Esophagus squamous epithelium (tissue), 5 donors: ENCODE measurements around the gene NRIP1. TPM values are rescaled to one million over a fixed set of nuclear protein-coding genes. Genes with fewer than 3 reads are reported as not detected.

Experiments used
- DNase-seq: peaks from one replicate; lab custom pipeline; 2025; lab: John Stamatoyannopoulos, UW
- H3K27ac ChIP-seq, 4 donors: fragments of 200-600 bp; sonication (generic); one replicate each; pipeline ENCODE4 v1.5.1; 2016 to 2019; ENCODE audit warnings: mild to moderate bottlenecking in 1 of 4
- H3K27me3 ChIP-seq, 4 donors: fragments of 200-600 bp; sonication (generic); 1 replicate in 3 of 4; 2 replicates in 1 of 4; pipeline versions ENCODE4 v1.5.1 to v1.6.0; 2017 to 2021; ENCODE audit warnings: antibody characterized with exemption in 1 of 4
- H3K36me3 ChIP-seq, 3 donors: fragments of 200-600 bp; sonication (generic); one replicate each; pipeline ENCODE4 v1.5.1; 2016 to 2019
- H3K4me1 ChIP-seq, 3 donors: fragments of 200-600 bp; sonication (generic); one replicate each; pipeline ENCODE4 v1.5.1; 2017 to 2019
- H3K4me3 ChIP-seq, 4 donors: fragments of 200-600 bp; sonication (generic); 1 replicate in 3 of 4; 2 replicates in 1 of 4; pipeline ENCODE4 v1.5.1; 2016 to 2019; ENCODE audit warnings: mild to moderate bottlenecking in 2 of 4, moderate library complexity in 1 of 4
- H3K9me3 ChIP-seq, 3 donors: fragments of 200-600 bp; sonication (generic); one replicate each; pipeline ENCODE4 v1.5.1; 2016 to 2019
- POLR2A ChIP-seq, 4 donors: fragments of 450-650 bp; IDR thresholded peaks; one replicate each; pipeline ENCODE4 v1.6.1; 2017; ENCODE audit warnings: antibody characterized with exemption in 4 of 4, mild to moderate bottlenecking in 4 of 4, moderate library complexity in 3 of 4
- WGBS, 2 donors: methylation state at CpG; one replicate each; pipeline ENCODE4 v1.1.5; 2018; 5-methylcytosine and 5-hydroxymethylcytosine counted together
- intact Hi-C: fragments of 100-400 bp; cut with DNase I; formaldehyde crosslinking; loops from one replicate; pipeline ENCODE4 v1.15.0; 2022
- total RNA-seq, 4 donors: library from RNA; depleted of rRNA; stranded (reverse); fragments of >200 nt; gene quantifications; one replicate each; pipeline ENCODE4 v1.1.0, GENCODE V29; 2016
- TF ChIP-seq, protein P1 (sequence below), 6 experiments: fragments of 450-650 bp in 4 of 6; fragments of 200-600 bp in 2 of 6; sonication (generic) in 2 of 6; IDR thresholded peaks; one replicate each; pipeline ENCODE4 v1.5.1; 2016 to 2019; ENCODE audit warnings: antibody characterized with exemption in 6 of 6, mild to moderate bottlenecking in 4 of 6, moderate library complexity in 4 of 6
- donor health status: DM: yes; HTN: yes; CAD: no.

NRIP1 gene
- total RNA-seq, 4 donors from 2014 or later, result 13.2 to 37.0 (median 31.1) TPM

DNA sequence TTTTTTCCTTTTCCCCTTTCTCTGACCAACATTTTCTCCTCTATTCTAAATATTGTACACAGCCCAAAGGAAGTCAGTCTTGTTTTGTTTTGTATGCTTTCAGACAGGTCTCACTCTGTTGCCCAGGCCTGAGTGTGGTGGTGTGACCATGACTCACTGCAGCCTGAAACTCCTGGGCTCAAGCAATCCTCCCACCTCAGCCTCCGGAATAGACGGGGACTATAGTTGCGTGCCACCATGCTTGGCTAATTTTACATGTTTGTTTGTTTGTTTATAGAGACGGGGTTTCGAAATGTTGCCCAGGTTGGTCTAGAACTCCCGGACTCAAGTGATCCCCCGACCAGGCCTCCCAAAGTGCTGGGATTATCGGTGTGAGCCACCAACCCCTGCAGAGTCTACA is 72.8 kb downstream of the NRIP1 start:
- Histone ChIP-seq H3K4me1 (peaks cover 0 to 22% (median 4%) of the 10 kb centered on the region in 3 donors), H3K27me3 (no peaks in the 10 kb centered on the region), H3K36me3 (peaks cover 0 to 36% (median 0%) of the 10 kb centered on the region in 3 donors), H3K9me3 (no peaks in the 10 kb centered on the region), H3K4me3 (no peak overlapping the region), H3K27ac (no peak overlapping the region)
- 90 to 91% methylated on average over 7 to 8 of the region's 8 CpGs for WGBS, 2 donors
- no peak for TF ChIP-seq POLR2A (IDR thresholded peaks at IDR 0.05)
- TF ChIP-seq, protein P1, sequence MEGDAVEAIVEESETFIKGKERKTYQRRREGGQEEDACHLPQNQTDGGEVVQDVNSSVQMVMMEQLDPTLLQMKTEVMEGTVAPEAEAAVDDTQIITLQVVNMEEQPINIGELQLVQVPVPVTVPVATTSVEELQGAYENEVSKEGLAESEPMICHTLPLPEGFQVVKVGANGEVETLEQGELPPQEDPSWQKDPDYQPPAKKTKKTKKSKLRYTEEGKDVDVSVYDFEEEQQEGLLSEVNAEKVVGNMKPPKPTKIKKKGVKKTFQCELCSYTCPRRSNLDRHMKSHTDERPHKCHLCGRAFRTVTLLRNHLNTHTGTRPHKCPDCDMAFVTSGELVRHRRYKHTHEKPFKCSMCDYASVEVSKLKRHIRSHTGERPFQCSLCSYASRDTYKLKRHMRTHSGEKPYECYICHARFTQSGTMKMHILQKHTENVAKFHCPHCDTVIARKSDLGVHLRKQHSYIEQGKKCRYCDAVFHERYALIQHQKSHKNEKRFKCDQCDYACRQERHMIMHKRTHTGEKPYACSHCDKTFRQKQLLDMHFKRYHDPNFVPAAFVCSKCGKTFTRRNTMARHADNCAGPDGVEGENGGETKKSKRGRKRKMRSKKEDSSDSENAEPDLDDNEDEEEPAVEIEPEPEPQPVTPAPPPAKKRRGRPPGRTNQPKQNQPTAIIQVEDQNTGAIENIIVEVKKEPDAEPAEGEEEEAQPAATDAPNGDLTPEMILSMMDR (IDR thresholded peaks at IDR 0.05), result no peak
- intact Hi-C loops, result no loop called here
- DNase-seq, result no peak

GRCh38 chr21:14989359-14989758 is 75.4 kb downstream of the NRIP1 start:
- TF ChIP-seq, protein P1 (IDR thresholded peaks at IDR 0.05), result no peak
- no peak for TF ChIP-seq POLR2A (IDR thresholded peaks at IDR 0.05)
- Histone ChIP-seq H3K4me1 (peaks cover 0 to 7% (median 4%) of the 10 kb centered on the region in 3 donors), H3K27me3 (no peaks in the 10 kb centered on the region), H3K36me3 (peaks cover 0 to 36% (median 0%) of the 10 kb centered on the region in 3 donors), H3K27ac (no peak overlapping the region), H3K9me3 (no peaks in the 10 kb centered on the region), H3K4me3 (no peak overlapping the region)
- intact Hi-C loops, result no loop called here
- 88% methylated on average over 2 of the region's 2 CpGs for WGBS, 2 donors
- no peak for DNase-seq

- peaks cover 0 to 7% (median 4%) of the 10 kb centered on the region in 3 donors for H3K4me1 ChIP-seq
- no peak for DNase-seq
- H3K4me3 ChIP-seq, result no peak overlapping the region
- no peaks in the 10 kb centered on the region for H3K9me3 ChIP-seq
- H3K27me3 ChIP-seq, result no peaks in the 10 kb centered on the region
- intact Hi-C loops, result no loop called here
- no peak overlapping the region for H3K27ac ChIP-seq
- 81 to 82% methylated on average over 3 of the region's 3 CpGs for WGBS, 2 donors
- no peak for TF ChIP-seq POLR2A (IDR thresholded peaks at IDR 0.05)
- TF ChIP-seq, protein P1 (IDR thresholded peaks at IDR 0.05), result no peak
- peaks cover 0 to 36% (median 0%) of the 10 kb centered on the region in 3 donors for H3K36me3 ChIP-seq
Observed at GRCh38 chr21:14988760-14989159, 76.0 kb downstream of the NRIP1 start.

DNA sequence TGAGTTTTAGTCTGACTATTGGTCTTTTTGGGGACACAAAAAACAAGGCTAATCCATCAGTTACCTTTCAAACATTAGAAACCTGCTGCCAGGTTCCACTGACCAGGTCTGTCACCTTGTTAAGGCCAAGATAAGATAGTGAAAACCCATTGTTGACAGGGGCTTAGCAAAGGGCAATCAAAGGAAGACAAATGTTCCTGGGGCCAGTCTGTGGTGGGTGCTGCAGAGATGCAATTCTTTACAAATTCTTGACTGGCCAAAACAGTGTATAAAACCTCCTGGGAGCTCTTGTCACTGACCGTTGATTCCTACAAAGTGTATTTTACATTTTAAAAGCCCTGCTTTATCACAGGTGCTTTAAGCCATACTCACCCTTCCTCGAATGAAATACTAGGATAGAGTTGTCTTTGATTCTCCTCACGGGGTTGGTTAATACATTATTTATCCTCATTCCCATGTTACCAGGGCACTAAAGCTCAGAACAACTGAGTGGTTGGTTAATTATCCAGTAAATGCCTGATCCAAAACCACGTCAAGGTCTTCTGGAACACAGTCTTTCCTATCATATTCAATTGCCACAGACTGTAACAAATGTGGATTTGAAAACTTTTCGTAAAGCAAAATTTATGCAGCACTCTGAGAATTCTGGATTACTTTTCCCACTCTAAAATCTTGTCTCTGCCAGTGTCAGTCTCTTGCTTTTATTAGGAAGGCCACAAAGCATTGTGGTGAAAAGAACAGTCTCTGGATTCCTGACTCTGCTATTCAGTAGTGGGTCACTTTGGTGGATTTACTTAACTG is 77.2 kb downstream of the NRIP1 start:
- DNase-seq, result no peak
- 76 to 77% methylated on average over 5 of the region's 5 CpGs for WGBS, 2 donors
- Histone ChIP-seq H3K27me3 (no peaks in the 10 kb centered on the region), H3K36me3 (peaks cover 0 to 36% (median 0%) of the 10 kb centered on the region in 3 donors), H3K27ac (no peak overlapping the region), H3K4me3 (no peak overlapping the region), H3K4me1 (peaks cover 0 to 16% (median 4%) of the 10 kb centered on the region in 3 donors), H3K9me3 (no peaks in the 10 kb centered on the region)
- intact Hi-C loops, result no loop called here
- TF ChIP-seq, protein P1 (IDR thresholded peaks at IDR 0.05), result no peak
- TF ChIP-seq POLR2A (IDR thresholded peaks at IDR 0.05), result no peak

- no peak for DNase-seq
- H3K4me3 ChIP-seq, result no peak overlapping the region
- TF ChIP-seq, protein P1 (IDR thresholded peaks at IDR 0.05), result no peak
- TF ChIP-seq POLR2A (IDR thresholded peaks at IDR 0.05), result no peak
- WGBS, 2 donors, result 75 to 87% methylated on average over 3 of the region's 3 CpGs
- intact Hi-C loops, result no loop called here
- H3K27ac ChIP-seq, result no peak overlapping the region
- H3K27me3 ChIP-seq, result no peaks in the 10 kb centered on the region
- peaks cover 0 to 16% (median 0%) of the 10 kb centered on the region in 3 donors for H3K36me3 ChIP-seq
- peaks cover 0 to 21% (median 4%) of the 10 kb centered on the region in 3 donors for H3K4me1 ChIP-seq
- H3K9me3 ChIP-seq, result no peaks in the 10 kb centered on the region
Observed at GRCh38 chr21:14985306-14985705, 79.5 kb downstream of the NRIP1 start.
